Endothelial cell of hepatic sinusoid (primary cell): ENCODE data around the gene HIBADH.
"Not testable (repeated sequence)": the region's sequence is repeated elsewhere in the genome, so short reads cannot be mapped to it uniquely, and the experiment has no call there.

Experiments
- in situ Hi-C: cut with HindIII; loops from 2 replicates; pipeline ENCODE4 v1.10.0; 2017; ENCODE audit warnings: low sequenced_read_pairs

Gene HIBADH

GRCh38 chr7:27603813-27604212 is 58.9 kb downstream of the HIBADH start:
- in situ Hi-C loops, result no loop called here

GRCh38 chr7:27602766-27603165 is 59.9 kb downstream of the HIBADH start:
- in situ Hi-C loops, result no loop called here

GRCh38 chr7:27601217-27601616 is 61.5 kb downstream of the HIBADH start:
- in situ Hi-C loops, result no loop called here

- in situ Hi-C loops, result no loop called here
Measured at GRCh38 chr7:27600247-27600646, 62.4 kb downstream of the HIBADH start.

GRCh38 chr7:27595009-27595408 is 67.7 kb downstream of the HIBADH start:
- in situ Hi-C loops, result no loop called here

- in situ Hi-C loops, result no loop called here
Measured at GRCh38 chr7:27593226-27593625, 69.5 kb downstream of the HIBADH start.

GRCh38 chr7:27590416-27590815 is 72.3 kb downstream of the HIBADH start:
- in situ Hi-C loops, result no loop called here

- in situ Hi-C loops, result no loop called here
Measured at GRCh38 chr7:27587429-27587828, 75.3 kb downstream of the HIBADH start.

- in situ Hi-C loops, result no loop called here
Measured at GRCh38 chr7:27586825-27587224, 75.9 kb downstream of the HIBADH start.

GRCh38 chr7:27585781-27586447 is 76.8 kb downstream of the HIBADH start:
- in situ Hi-C loops, result no loop called here

- in situ Hi-C loops, result no loop called here
Measured at GRCh38 chr7:27581906-27582305, 80.8 kb downstream of the HIBADH start.

GRCh38 chr7:27581119-27581518 is 81.6 kb downstream of the HIBADH start:
- in situ Hi-C loops, result no loop called here

GRCh38 chr7:27579565-27579964 is 83.1 kb downstream of the HIBADH start:
- in situ Hi-C loops, result no loop called here

GRCh38 chr7:27578169-27578568 is 84.5 kb downstream of the HIBADH start:
- in situ Hi-C loops, result not testable (repeated sequence)

- in situ Hi-C loops, result no loop called here
Measured at GRCh38 chr7:27576360-27576944, 86.2 kb downstream of the HIBADH start.

GRCh38 chr7:27575613-27576012 is 87.1 kb downstream of the HIBADH start:
- in situ Hi-C loops, result no loop called here

GRCh38 chr7:27569106-27569505 is 93.6 kb downstream of the HIBADH start:
- in situ Hi-C loops, result no loop called here

GRCh38 chr7:27567266-27567665 is 95.4 kb downstream of the HIBADH start:
- in situ Hi-C loops, result no loop called here

- in situ Hi-C loops, result no loop called here
Measured at GRCh38 chr7:27564881-27565482, 97.7 kb downstream of the HIBADH start.

GRCh38 chr7:27560706-27561235 is 101.9 kb downstream of the HIBADH start:
- in situ Hi-C loops, result no loop called here

- in situ Hi-C loops, result no loop called here
Measured at GRCh38 chr7:27555670-27556069, 107.0 kb downstream of the HIBADH start.

GRCh38 chr7:27554826-27555225 is 107.9 kb downstream of the HIBADH start:
- in situ Hi-C loops, result no loop called here
